Measurements from ENCODE around the gene DPP10.
"Not testable (repeated sequence)": the region's sequence is repeated elsewhere in the genome, so short reads cannot be mapped to it uniquely, and the experiment has no call there.

Gene DPP10

GRCh38 chr2:114442510-114442909 lies at the start of gene DPP10:
Gene DPP10 (plus strand): TSS chr2:114442641.
- peak in 3 of 10 donors; percentile 14 to 84 (median 52) for DNase-seq
- intact Hi-C loops (cut with DNase I): no loop called here

GRCh38 chr2:114400890-114401289 lies 41.6 kb upstream of the DPP10 start:
- no peak for DNase-seq

GRCh38 chr2:114405247-114406116 lies 37.0 kb upstream of the DPP10 start:
- intact Hi-C loops (cut with DNase I): no loop called here
- no peak for DNase-seq

More at GRCh38 chr2:114400890-114401289, 41.6 kb upstream of the DPP10 start:
- intact Hi-C loops (cut with DNase I): no loop called here

- intact Hi-C loops (cut with DNase I): no loop called here
- no peak for DNase-seq
Observed at GRCh38 chr2:114406347-114406746, 36.1 kb upstream of the DPP10 start.

- intact Hi-C loops (cut with DNase I); DNase-seq: not testable (repeated sequence)
Observed at GRCh38 chr2:114407353-114407752, 35.1 kb upstream of the DPP10 start.

GRCh38 chr2:114421781-114422180 lies 20.7 kb upstream of the DPP10 start:
- intact Hi-C loops (cut with DNase I): loop anchor here (10.0 kb wide), 1 partner anchor 157 kb away; no protein-coding TSS in a partner anchor
- DNase-seq: no peak

- no peak for DNase-seq
- intact Hi-C loops (cut with DNase I): loop anchor here (10.0 kb wide), 1 partner anchor 160 kb away; no protein-coding TSS in a partner anchor
Observed at GRCh38 chr2:114424699-114425098, 17.7 kb upstream of the DPP10 start.

GRCh38 chr2:114426756-114427155 lies 15.7 kb upstream of the DPP10 start:
- intact Hi-C loops (cut with DNase I): loop anchor here (10.0 kb wide), 1 partner anchor 162 kb away; no protein-coding TSS in a partner anchor

GRCh38 chr2:114436329-114436728 lies 6.1 kb upstream of the DPP10 start:
- intact Hi-C loops (cut with DNase I): no loop called here

More at GRCh38 chr2:114426756-114427155, 15.7 kb upstream of the DPP10 start:
- DNase-seq: no peak

GRCh38 chr2:114446571-114446970 lies 4.1 kb downstream of the DPP10 start:
- intact Hi-C loops (cut with DNase I): no loop called here
- no peak for DNase-seq

More at GRCh38 chr2:114436329-114436728, 6.1 kb upstream of the DPP10 start:
- DNase-seq: no peak

- no peak for DNase-seq
- intact Hi-C loops (cut with DNase I): no loop called here
Observed at GRCh38 chr2:114450639-114451038, 8.2 kb downstream of the DPP10 start.

- intact Hi-C loops (cut with DNase I): no loop called here
- DNase-seq: no peak
Observed at GRCh38 chr2:114456566-114456965, 14.1 kb downstream of the DPP10 start.

- intact Hi-C loops (cut with DNase I): no loop called here
Observed at GRCh38 chr2:114457956-114458355, 15.5 kb downstream of the DPP10 start.

GRCh38 chr2:114461116-114461515 lies 18.7 kb downstream of the DPP10 start:
- DNase-seq: peak in 1 of 10 donors; percentile 67
- intact Hi-C loops (cut with DNase I): no loop called here

More at GRCh38 chr2:114457956-114458355, 15.5 kb downstream of the DPP10 start:
- DNase-seq: no peak

- DNase-seq: no peak
Observed at GRCh38 chr2:114464961-114465706, 22.7 kb downstream of the DPP10 start.

GRCh38 chr2:114468343-114468742 lies 25.9 kb downstream of the DPP10 start:
- no peak for DNase-seq
- intact Hi-C loops (cut with DNase I): no loop called here

More at GRCh38 chr2:114464961-114465706, 22.7 kb downstream of the DPP10 start:
- intact Hi-C loops (cut with DNase I): no loop called here

GRCh38 chr2:114472246-114472645 lies 29.8 kb downstream of the DPP10 start:
- intact Hi-C loops (cut with DNase I): no loop called here
- DNase-seq: no peak

GRCh38 chr2:114472726-114473125 lies 30.3 kb downstream of the DPP10 start:
- DNase-seq: no peak
- intact Hi-C loops (cut with DNase I): no loop called here

GRCh38 chr2:114488841-114489530 lies 46.5 kb downstream of the DPP10 start:
- no peak for DNase-seq
- intact Hi-C loops (cut with DNase I): no loop called here

GRCh38 chr2:114495046-114495445 lies 52.6 kb downstream of the DPP10 start:
- DNase-seq: no peak
- intact Hi-C loops (cut with DNase I): no loop called here
